Mesenteric fat pad (tissue), 1 donor: ENCODE measurements around the gene TMC5. TPM values are rescaled to one million over a fixed set of nuclear protein-coding genes. Genes with fewer than 3 reads are reported as not detected.
"Not testable (repeated sequence)": the region's sequence is repeated elsewhere in the genome, so short reads cannot be mapped to it uniquely, and the experiment has no call there.

Experiments used
- DNase-seq: peaks from one replicate; pipeline ENCODE4 v3.0.0-alpha.2; 2020; ENCODE audit warnings: low spot score
- long read RNA-seq: library from polyadenylated mRNA; unstranded; transcript quantifications from one replicate; pipeline ENCODE4 v2.0.0, GENCODE V29; 2020
- total RNA-seq: library from RNA; stranded (reverse); fragmentation: NEBNext Ultra II Directional; extraction: Animal tissue kit (Norgen Biotek cat#: 25700); gene quantifications from one replicate; pipeline ENCODE4 v1.2.1, GENCODE V29; 2021
- donor health status: DM: yes; HTN: yes; CAD: no.

Gene TMC5, protein sequence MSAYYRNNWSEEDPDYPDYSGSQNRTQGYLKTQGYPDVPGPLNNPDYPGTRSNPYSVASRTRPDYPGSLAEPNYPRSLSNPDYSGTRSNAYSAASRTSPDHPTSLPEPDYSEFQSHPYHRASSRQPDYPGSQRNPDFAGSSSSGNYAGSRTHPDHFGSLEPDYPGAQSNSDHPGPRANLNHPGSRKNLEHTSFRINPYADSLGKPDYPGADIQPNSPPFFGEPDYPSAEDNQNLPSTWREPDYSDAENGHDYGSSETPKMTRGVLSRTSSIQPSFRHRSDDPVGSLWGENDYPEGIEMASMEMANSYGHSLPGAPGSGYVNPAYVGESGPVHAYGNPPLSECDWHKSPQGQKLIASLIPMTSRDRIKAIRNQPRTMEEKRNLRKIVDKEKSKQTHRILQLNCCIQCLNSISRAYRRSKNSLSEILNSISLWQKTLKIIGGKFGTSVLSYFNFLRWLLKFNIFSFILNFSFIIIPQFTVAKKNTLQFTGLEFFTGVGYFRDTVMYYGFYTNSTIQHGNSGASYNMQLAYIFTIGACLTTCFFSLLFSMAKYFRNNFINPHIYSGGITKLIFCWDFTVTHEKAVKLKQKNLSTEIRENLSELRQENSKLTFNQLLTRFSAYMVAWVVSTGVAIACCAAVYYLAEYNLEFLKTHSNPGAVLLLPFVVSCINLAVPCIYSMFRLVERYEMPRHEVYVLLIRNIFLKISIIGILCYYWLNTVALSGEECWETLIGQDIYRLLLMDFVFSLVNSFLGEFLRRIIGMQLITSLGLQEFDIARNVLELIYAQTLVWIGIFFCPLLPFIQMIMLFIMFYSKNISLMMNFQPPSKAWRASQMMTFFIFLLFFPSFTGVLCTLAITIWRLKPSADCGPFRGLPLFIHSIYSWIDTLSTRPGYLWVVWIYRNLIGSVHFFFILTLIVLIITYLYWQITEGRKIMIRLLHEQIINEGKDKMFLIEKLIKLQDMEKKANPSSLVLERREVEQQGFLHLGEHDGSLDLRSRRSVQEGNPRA
- 0.26 TPM for total RNA-seq
- long read RNA-seq, partial matches to known transcripts, result 1 of 1 reads
- long read RNA-seq, other reads (novel, unspliced or antisense), result 0 of 1 reads

- no peak for DNase-seq
Observed at GRCh38 chr16:19417640-19418039, at the start of gene TMC5. Gene TMC5 (plus strand): TSS chr16:19417883. CDS start chr16:19440039, 22,156 bp downstream.

- peak; percentile 12 for DNase-seq
Observed at GRCh38 chr16:19372541-19372940, 45.1 kb upstream of the TMC5 start.

GRCh38 chr16:19374402-19374801 is 43.3 kb upstream of the TMC5 start:
- DNase-seq, result no peak

DNA sequence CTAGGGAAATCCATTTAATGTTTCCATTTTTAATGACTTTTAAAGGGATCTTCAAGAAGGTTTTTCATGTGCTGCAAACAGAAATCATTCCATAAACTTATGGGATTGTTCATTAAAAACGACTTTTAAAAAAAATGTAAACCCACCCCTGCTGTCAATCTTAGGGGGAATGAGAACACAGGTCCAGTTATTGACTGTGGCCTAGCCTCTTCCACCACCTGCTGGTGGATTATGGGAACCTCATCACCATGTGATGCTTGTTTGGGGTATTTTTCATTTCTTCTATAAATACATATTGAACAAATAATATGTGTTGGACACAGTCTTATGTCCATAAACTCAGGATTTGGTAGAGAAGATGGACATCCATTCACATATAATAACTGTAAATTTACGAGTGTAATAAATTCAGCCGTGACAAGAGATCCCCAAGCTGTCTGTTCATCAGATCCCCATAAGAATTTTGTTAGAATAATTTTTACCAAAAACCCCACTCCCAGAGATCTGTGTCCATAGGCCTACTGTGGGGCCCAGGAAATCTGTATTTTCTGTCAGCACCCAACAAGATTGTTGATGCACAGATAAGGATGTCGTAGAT is 42.0 kb upstream of the TMC5 start:
- no peak for DNase-seq

GRCh38 chr16:19377864-19378263 is 39.8 kb upstream of the TMC5 start:
- no peak for DNase-seq

- DNase-seq, result no peak
Observed at GRCh38 chr16:19378511-19378910, 39.2 kb upstream of the TMC5 start.

DNA sequence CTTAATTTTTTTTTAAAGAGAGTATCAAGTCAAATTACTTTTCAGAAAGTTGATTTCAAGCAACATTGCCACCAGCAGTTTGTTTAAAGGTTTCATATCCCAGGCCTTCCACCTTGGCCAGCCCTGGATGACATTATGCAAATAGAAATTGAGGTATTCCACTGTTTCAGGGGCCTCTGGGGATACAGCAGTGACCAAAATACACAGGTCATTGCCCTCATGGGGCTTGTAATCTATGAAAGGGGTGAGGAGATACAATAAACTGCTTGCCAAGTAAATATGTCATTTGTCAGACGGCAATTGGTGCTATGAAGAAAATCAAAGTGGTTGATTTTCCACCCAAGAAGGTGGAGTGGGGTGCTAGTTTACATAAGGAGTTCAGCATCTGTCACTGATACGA is 37.8 kb upstream of the TMC5 start:
- no peak for DNase-seq

GRCh38 chr16:19380328-19380727 is 37.4 kb upstream of the TMC5 start:
- DNase-seq, result no peak

DNA sequence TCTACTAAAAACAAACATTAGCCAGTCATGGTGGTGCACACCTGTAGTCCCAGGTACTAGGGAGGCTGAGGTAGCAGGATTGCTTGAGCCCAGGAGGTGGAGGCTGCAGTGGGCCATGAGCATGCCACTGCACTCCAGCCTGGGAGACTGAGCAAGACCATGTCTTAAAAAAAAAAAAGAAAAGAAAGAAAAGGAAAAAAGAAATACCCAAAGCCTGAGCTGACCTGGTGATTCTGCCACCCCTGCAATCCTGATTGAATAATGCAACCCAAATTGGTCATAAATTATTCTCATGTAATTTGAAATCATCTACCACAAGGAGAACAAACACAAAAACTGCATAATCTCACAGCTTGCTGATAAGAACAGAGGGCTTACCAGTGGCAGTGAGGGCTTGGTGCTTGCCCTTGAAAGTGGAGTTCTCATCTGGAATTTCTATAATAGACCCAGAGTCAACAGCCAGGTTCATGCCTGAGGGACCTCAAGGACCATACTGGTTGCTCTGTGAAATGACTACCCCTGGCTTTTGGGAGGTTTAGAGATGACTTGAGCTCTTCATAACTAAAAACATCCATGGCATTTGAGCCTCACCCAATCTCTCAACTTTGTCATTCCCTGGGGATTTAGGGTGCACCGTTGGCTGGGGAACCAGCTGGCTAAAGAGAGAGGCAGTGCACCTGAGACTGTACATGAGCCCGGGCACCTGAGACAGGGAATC is 35.4 kb upstream of the TMC5 start:
- no peak for DNase-seq

- DNase-seq, result no peak
Observed at GRCh38 chr16:19382887-19383816, 34.5 kb upstream of the TMC5 start.

GRCh38 chr16:19384656-19385055 is 33.0 kb upstream of the TMC5 start:
- DNase-seq, result no peak

DNA sequence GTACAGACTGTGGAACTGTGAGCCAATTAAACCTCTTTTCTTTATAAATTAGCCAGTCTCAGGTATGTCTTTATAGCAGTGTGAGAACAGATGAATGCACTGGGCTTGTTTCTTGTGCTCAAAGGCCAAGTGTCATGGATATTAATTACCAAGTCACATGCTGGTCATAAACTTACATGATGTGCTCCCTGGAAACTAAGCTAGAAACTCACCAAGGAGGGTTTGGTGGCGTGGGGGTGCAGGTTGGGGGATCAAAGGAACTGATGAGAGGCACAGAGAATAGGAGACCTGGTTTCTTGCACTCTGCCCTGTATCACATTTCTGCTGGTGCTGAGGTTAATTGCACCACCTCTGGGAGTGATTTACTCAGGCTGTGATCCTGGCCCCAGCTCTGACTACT is 31.2 kb upstream of the TMC5 start:
- DNase-seq, result no peak

DNA sequence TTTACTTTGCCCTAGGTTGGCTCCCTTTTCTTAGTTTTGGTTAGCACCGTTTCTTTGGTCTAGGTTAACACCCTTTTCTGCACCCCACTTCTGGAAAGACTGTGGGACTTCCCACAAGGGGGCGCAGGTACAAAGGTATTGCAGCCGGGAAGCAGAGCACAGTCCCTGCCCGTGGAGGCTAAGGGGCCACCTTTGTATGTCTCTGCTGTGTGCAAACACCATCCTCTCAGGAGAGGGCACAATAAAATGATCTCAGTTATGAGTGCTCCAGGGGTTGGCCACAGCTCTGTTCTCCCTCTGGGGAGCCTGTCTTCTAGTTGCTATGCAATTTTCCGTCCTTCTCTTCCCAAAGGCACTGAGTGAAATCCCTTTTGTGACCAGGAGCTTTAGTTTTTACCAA is 28.4 kb upstream of the TMC5 start:
- no peak for DNase-seq

- DNase-seq, result not testable (repeated sequence)
Observed at GRCh38 chr16:19391185-19391776, 26.4 kb upstream of the TMC5 start.

- DNase-seq, result no peak
Observed at GRCh38 chr16:19392352-19392751, 25.3 kb upstream of the TMC5 start.

GRCh38 chr16:19393226-19394111 is 24.2 kb upstream of the TMC5 start:
- no peak for DNase-seq

DNA sequence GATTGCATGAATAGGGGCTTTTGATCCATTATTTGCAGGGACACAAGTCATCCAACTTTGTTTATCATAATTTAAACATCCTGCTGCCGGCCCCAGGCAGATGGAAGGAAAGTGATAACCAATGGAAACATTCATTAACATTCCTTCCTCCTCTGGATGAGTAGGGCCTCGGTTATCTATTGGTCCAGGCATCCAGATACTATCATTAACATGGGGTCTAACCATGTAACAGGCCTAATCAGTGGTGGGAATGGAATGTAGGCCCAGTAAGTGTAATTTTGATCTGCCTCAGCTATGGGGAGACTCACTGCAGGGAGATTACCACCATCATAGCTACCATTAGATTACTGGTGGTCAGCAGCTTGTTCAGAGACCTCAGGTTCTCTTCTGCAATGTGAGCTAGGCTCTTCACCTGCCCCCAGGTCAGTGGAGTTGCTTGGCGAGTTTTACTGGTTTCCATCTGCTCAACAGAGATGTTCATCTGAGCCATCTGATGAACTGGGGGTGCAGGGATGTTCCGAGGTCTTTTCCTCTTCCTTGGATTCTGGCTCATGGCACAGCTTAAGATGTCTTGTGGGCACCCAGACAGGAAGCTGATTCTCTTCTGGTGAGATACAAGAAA is 21.9 kb upstream of the TMC5 start:
- DNase-seq, result not testable (repeated sequence)

GRCh38 chr16:19396555-19397011 is 21.1 kb upstream of the TMC5 start:
- no peak for DNase-seq
